Astrocyte (in vitro differentiated cells and primary cell): ENCODE results near the gene CPA1.

ENCODE experiments used
- CTCF ChIP-seq: IDR thresholded peaks from 2 replicates; pipeline ENCODE4 v1.5.1; 2011; ENCODE audit warnings: low read depth, mild to moderate bottlenecking, inconsistent platforms, low read length, moderate library complexity; ENCODE audit not compliant: insufficient read depth
- EZH2 ChIP-seq: IDR thresholded peaks from 2 replicates; pipeline ENCODE4 v1.6.1; 2012; ENCODE audit warnings: mild to moderate bottlenecking, low read length, inconsistent platforms; ENCODE audit not compliant: insufficient read depth

DNA sequence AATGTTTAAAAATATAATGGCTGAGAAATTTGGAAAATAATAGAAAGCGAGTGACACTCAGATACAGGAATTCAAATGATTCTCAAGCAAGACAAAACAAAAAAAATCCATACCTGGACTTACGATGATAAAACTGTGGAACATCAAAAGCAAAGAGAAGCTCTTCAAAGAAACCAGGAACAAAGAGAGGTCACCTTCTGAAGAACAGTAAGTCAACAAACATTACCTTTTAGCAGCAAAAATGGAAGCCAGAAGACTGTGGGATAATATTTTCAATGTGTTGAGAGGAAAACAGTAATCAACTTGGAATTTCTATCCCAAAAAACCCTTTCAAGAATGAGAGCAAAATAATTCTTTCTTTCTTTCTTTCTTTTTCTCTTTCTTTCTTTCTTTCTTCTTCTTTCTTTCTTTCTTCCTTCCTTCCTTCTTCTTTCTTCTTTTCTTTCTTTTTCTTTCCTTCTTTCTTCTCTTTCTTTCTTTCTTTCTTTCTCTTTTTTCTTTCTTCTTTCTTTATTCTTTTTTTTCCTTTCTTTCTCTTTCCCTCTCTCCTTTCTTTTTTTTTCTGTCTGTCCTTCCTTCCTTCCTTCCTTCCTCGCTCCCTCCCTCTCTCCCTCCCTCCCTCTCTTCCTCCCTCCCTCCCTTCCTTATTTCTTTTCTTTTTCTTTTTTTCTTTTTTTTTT, 37.5 kb upstream of the CPA1 start:
- no peak for TF ChIP-seq CTCF
- no peak for TF ChIP-seq EZH2
